GM19023 (cell line): Measurements from ENCODE around the gene GPR15LG.

ENCODE experiments used
- ATAC-seq: cut with Tn5 transposase; IDR thresholded peaks from one replicate; pipeline ENCODE4 v1.9.1; 2021; ENCODE audit warnings: mild to moderate bottlenecking, moderate library complexity; ENCODE audit not compliant: unreplicated experiment

The GPR15LG gene

GRCh38 chr10:84193327-84193726 is 19.7 kb downstream of the GPR15LG start:
- no peak for ATAC-seq

DNA sequence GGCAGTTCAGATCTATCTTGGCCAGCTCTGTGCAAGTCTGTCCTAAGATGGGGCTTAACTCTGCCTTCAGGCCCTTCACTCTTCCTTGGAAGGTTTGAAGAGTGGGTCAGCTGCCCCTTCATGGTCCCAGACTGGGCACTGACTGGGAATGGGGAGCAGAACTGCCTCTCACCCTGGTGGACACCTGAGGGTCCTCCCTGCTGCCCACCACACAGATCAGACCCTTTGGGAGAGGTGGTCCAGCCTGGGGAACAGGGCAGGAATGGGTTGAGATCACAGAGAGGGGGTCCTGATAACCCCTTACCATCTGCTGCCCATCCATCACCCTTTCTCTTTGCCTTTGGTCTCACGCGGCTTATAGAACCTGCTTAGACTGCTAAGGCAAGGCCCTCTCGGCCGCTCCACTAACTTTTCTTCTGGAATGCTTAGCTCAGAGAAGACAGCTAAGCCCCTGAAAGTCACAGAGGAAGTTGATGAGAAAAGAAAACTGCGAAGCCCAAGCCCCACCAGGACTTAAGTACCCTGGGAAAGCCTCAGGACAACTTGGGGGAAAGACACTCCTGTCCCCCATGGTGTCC is 20.3 kb downstream of the GPR15LG start:
- ATAC-seq = peak; percentile 10

- peak; percentile 83 for ATAC-seq
Measured at GRCh38 chr10:84194424-84195043, 20.9 kb downstream of the GPR15LG start, which contains the start of gene CDHR1. CDHR1 (plus strand) TSS chr10:84194537; CDS start chr10:84194761, 224 bp downstream.

DNA sequence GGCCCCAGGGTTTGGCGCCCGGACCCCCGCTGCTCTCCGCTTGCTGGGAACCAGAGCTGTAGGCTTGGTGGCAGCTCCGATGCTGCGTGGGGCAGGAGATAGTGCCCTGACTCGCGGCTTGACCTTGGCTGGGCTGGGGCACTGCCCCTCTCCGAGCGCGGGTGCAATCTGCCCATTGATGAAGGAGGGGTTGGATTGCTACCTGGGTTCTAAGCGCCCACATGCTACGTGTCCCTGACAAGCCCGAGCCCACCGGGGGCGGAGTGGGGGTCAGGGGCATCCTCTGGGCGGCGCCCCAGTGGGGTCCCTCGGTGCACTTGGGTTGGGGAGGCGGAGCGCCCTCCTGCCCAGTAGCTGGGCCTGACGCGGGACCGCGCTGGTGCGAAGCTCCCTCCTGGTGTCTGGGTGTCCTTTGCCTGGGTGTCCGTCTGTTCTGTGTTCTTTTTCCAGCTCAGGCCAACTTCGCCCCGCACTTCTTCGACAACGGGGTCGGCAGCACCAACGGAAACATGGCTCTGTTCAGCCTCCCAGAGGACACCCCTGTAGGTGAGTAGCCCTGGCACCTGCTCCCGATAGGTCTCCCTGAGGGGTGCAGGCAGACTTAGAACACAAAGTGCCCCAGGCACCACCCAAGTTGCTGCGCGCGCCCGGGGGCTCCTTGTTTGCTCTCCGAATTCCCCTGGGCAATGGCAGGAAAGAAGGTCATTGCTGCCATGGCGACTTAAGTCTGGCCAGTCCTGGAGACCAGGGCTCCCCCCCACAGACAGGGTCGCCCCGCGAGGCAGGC is 21.6 kb downstream of the GPR15LG start:
- no peak for ATAC-seq

GRCh38 chr10:84196083-84196482 is 22.5 kb downstream of the GPR15LG start:
- ATAC-seq = no peak

GRCh38 chr10:84196941-84197340 is 23.3 kb downstream of the GPR15LG start:
- ATAC-seq = no peak

GRCh38 chr10:84197643-84198042 is 24.0 kb downstream of the GPR15LG start:
- no peak for ATAC-seq

- no peak for ATAC-seq
Measured at GRCh38 chr10:84198206-84198915, 24.8 kb downstream of the GPR15LG start.

DNA sequence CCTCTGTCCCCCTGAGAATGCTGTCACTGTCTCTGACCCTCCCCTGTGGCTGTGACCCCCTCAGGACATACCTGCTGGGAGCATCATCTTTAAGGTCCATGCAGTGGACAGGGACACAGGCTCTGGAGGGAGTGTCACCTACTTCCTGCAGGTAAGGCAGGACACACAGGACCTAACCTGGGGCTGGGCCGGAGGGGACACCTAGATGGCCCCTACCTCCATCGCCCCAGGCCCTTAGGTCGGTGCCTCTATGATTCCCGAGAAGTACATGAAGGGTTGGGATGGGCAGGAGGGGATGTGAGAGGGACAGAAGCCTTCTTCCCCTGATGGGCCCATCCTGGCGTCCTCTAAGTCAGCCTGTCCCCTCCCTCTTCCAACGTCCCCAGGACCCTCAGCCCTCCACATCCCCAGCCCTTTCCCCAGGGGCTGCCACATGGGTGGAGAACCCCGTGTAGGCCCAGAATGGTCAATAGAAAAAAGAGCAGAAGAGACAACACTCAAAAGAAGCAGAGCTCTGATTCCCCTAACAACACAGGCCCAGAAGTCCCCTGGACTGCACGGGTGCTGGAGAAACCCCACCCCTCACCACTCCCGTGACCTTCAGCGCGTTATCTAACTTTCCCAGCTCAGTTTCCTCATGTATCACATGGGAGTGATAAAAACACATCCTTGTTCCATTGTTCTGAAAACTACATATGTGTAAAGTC is 27.1 kb downstream of the GPR15LG start:
- no peak for ATAC-seq

- no peak for ATAC-seq
Measured at GRCh38 chr10:84201244-84201606, 27.6 kb downstream of the GPR15LG start.

DNA sequence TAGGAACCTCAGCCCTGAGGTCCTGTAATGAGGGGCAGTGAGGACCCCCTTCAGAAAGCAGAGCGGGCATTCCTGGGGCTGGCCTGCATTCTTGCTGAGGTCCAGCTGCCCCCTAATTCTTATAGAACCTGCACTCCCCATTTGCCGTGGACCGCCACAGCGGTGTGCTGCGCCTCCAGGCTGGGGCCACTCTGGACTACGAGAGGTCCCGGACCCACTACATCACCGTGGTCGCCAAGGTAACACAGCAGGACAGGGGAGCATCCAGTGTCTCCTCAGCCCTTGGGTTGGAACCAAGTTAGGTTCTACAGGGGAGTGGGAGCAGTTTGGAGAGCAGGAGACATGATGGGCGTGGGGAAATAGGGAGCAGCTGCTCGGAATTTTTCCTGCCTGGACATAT is 28.1 kb downstream of the GPR15LG start:
- no peak for ATAC-seq

DNA sequence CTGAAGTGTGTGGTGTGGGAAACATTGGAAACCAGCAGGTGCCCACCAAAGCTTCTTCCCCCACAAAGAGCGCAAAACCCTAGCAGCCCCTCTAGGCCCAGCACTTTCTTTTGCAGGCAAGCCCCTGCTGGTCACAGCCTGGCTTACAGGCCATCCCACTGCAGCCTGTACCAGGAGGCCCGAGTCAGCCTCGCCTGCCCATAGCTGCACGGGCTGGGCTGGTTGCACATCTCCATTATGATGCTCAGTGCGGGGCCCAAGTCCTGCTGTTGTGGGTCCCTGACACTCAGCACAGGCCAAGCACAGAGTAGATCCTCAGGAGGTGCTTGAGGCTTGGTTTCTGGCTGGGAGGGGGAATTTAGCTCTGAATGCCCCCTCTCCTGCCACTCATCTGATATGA is 28.7 kb downstream of the GPR15LG start:
- no peak for ATAC-seq

- no peak for ATAC-seq
Measured at GRCh38 chr10:84204122-84204521, 30.5 kb downstream of the GPR15LG start.

- ATAC-seq = no peak
Measured at GRCh38 chr10:84204610-84205009, 31.0 kb downstream of the GPR15LG start.

GRCh38 chr10:84205049-84205852 is 31.6 kb downstream of the GPR15LG start:
- peak; percentile 69 for ATAC-seq

- no peak for ATAC-seq
Measured at GRCh38 chr10:84205853-84206525, 32.4 kb downstream of the GPR15LG start.

GRCh38 chr10:84208023-84208422 is 34.4 kb downstream of the GPR15LG start:
- no peak for ATAC-seq

- ATAC-seq = no peak
Measured at GRCh38 chr10:84211566-84211965, 38.0 kb downstream of the GPR15LG start.

DNA sequence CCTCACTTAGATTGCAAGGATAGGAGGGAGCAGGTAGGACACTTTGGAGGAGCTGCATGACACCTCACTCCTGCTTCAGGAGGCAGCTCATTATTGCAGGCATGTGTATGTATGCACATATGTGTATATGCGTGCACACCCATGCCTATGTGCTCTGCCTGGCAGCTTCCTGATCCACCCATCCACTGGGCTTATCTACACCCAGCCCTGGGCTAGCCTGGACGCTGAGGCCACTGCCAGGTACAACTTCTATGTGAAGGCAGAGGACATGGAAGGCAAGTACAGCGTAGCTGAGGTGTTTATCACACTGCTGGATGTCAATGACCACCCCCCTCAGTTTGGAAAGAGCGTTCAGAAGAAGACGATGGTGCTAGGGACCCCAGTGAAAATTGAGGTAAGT is 38.4 kb downstream of the GPR15LG start:
- ATAC-seq = no peak

DNA sequence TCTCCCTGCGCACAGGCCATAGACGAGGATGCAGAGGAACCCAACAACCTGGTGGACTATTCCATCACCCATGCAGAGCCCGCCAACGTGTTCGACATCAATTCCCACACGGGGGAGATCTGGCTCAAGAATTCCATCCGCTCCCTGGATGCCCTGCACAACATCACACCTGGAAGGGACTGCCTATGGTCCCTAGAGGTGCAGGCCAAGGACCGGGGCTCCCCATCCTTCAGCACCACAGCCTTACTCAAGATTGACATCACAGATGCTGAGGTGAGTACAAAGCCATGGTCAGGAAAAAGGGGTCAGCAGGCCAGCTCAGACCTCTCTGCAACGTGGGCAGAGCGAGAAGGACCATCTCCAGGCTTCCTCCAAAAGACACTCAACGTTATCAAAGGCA is 39.5 kb downstream of the GPR15LG start:
- no peak for ATAC-seq
